GM12865 (cell line): Measurements from ENCODE around the gene RNF186.
A peak's percentile ranks its signal among the peaks of the same experiment; 100 is the strongest.
"Not testable (repeated sequence)": the region's sequence is repeated elsewhere in the genome, so short reads cannot be mapped to it uniquely, and the experiment has no call there.

ENCODE experiments used
- DNase-seq: peaks from one replicate; pipeline ENCODE4 v3.0.0; 2010; ENCODE audit warnings: low read depth
- H3K4me3 ChIP-seq: 2 replicates; pipeline ENCODE4 v1.5.1; 2011; ENCODE audit warnings: mild to moderate bottlenecking, low read depth, low read length, control low read depth
- TF ChIP-seq, protein P1 (sequence below): IDR thresholded peaks from 2 replicates; pipeline ENCODE4 v1.5.1; 2011; ENCODE audit warnings: low read length, control low read depth, low read depth, inconsistent platforms; ENCODE audit not compliant: insufficient read depth; ENCODE audit errors: missing control alignments

Gene RNF186

DNA sequence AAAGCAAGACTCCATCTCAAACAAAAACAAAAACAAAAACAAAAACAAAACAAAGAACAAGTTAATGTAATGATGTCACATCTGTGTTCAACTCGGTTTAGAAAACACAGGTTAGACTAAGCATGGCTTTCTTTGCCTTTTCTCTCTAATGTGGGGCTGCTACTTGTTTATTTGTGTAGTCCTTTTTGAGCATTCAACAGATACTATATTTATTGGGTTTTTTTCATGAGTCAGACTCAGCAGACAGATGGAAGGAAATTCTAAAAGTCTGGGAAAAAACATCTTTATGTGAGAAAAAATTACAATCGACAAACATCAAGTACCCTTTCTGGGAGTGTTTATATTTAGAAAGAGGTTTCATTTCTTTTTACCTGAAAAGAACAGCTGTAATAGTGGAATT, 44.8 kb upstream of the RNF186 start:
- TF ChIP-seq, protein P1, sequence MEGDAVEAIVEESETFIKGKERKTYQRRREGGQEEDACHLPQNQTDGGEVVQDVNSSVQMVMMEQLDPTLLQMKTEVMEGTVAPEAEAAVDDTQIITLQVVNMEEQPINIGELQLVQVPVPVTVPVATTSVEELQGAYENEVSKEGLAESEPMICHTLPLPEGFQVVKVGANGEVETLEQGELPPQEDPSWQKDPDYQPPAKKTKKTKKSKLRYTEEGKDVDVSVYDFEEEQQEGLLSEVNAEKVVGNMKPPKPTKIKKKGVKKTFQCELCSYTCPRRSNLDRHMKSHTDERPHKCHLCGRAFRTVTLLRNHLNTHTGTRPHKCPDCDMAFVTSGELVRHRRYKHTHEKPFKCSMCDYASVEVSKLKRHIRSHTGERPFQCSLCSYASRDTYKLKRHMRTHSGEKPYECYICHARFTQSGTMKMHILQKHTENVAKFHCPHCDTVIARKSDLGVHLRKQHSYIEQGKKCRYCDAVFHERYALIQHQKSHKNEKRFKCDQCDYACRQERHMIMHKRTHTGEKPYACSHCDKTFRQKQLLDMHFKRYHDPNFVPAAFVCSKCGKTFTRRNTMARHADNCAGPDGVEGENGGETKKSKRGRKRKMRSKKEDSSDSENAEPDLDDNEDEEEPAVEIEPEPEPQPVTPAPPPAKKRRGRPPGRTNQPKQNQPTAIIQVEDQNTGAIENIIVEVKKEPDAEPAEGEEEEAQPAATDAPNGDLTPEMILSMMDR: no peak
- no peak for DNase-seq
- no peak overlapping the region for H3K4me3 ChIP-seq

DNA sequence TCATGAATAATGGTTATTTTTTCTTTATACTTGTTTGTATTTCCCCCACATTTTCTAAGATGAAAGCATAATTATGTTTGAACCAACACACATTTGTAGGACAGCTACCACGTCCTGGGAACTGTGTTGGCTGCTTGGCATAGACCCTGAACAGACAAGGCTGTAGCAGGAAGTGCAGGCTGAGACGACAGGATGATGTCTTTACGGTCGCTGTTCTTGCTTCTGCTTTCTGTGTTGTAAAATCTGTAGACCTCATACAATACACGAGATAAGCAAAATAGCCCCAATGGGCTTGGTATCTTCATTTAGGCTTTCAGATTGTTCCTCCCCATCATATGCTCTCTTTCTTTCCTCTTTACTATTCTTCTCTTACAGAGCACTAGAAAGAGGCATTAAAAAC, 43.8 kb upstream of the RNF186 start:
- TF ChIP-seq, protein P1: no peak
- no peak overlapping the region for H3K4me3 ChIP-seq
- peak; percentile 38 for DNase-seq

DNA sequence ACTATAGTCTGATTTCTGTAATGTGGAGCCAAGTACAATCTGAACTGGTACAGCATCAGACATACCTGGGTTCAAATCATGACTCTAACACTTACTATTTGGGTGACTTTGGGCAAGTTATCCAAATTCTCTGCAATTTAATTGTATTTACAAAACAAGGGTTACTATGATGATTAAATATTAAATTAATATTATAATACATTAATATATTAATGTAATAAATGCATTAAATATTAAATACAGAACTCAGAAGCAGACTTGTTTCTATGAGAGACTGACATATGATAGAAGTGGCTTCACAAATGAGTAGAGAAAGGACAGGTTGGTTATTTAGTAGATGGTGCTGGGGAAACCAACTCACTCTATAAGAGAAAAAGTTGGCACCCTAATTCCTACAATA, 39.8 kb upstream of the RNF186 start:
- TF ChIP-seq, protein P1: no peak
- no peak for DNase-seq
- no peak overlapping the region for H3K4me3 ChIP-seq

DNA sequence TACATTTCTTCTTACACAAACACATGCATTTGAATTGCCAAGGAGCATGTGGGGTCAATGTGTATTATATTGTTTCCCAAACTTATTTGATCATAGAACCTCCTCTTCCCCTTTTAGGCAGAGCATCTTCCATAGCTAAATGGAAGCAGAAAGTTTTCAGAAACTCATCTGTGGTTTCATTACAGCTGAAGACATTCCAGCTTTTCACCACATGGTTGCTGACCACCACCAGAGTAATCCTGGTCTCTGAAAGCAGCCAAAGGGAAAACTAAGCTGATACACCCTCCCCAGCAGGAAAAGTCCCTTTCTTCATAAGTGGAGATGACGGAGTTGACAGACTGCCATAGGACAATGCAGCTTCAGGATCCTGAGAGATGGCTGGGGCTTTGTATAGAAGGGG, 37.0 kb upstream of the RNF186 start:
- TF ChIP-seq, protein P1: no peak
- DNase-seq: no peak
- no peak overlapping the region for H3K4me3 ChIP-seq

DNA sequence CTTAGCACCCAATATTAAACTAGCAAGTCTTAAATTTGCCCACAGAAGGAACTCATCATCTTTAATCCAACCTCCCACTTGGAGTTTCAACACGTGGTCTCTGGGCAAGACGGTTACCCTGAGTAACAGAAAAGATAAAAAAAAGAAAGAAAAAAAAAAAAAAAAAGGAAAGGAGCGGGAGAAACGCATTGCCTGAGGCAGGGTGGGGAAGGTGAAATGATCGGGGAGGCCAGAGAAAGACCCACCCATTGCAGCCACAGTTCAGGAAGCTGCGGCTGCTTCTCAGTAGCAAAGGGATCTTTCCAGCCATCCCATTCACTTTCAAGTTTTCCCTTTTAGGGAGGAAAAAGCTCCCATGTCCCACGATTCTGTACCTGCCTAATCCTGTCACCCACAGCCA, 35.1 kb upstream of the RNF186 start:
- TF ChIP-seq, protein P1: no peak
- no peak overlapping the region for H3K4me3 ChIP-seq
- DNase-seq: no peak

DNA sequence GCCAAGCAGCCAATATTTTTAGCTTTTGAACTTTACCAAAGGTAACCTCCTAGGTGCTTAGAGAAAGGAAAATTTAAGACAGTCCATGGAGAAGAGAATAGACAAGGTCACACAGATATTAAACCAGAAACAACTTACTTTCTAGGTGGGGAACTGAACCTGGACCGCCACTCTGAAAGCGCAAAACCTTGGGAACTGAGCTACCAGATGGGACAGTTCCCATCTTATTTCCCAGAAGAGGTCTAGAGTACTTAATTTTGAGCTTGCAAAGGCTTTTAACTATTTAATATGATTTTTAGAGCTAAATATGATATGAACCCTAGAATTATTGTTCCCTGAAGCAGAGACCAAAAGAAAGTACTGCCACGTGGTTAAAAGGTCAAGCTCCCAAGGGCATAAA, 34.2 kb upstream of the RNF186 start:
- DNase-seq, H3K4me3 ChIP-seq: not testable (repeated sequence)

DNA sequence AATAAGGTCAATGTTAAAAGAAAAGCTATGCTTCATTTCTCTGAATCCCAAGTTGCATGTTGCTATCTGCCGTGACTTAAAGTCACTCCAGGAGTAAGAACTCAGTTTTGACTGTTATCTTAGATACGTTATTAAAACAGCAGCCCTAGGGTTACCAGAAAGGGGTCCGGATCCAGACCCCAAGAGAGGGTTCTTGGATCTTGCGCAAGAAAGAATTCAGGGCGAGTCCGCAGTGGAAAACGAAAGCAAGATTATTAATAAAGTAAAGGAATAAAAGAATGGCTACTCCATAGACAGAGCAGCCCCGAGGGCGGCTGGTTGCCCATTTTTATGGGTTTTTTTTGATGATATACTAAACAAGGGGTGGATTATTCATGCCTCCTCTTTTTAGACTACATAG, 32.3 kb upstream of the RNF186 start:
- DNase-seq, H3K4me3 ChIP-seq: not testable (repeated sequence)

DNA sequence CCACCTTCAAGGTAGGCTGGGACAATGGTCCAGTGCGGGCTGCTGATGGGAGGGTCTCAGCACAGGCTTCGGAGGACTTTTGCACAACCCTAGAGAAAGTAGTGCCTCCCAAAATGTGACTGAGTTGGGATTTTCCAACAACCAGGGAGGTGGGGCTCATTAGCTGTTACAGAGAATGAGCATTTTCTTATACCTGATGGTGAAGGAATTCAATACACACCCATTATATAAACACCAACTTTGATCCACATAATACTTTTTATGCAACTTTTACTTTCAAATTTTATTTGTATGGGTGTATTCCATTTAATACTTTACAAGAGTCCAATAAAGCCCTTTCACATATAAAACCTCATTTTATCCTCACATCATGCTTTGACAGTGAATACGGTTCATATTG, 31.3 kb upstream of the RNF186 start:
- H3K4me3 ChIP-seq: no peak overlapping the region
- TF ChIP-seq, protein P1: no peak
- DNase-seq: no peak
